ENCODE results near the gene SURF2. TPM values are rescaled to one million over a fixed set of nuclear protein-coding genes. Genes with fewer than 3 reads are reported as not detected.

Gene SURF2
- total RNA-seq, 3 donors from 2014 or later = 8.7 to 15.0 (median 11.4) TPM

- DNase-seq = peak in 1 of 3 donors; percentile 40
- no peak overlapping the region for H3K4me3 ChIP-seq
- no peaks in the 10 kb centered on the region for H3K9me3 ChIP-seq
- H3K4me1 ChIP-seq (ENCODE audit: low read depth) = peaks cover 22% of the 10 kb centered on the region
- no peak for ATAC-seq
- intact Hi-C loops (cut with DNase I, micrococcal nuclease) = no loop called here
- peaks cover 21% of the 10 kb centered on the region for H3K36me3 ChIP-seq (ENCODE audit: low read depth)
- TF ChIP-seq CTCF (IDR thresholded peaks at IDR 0.05) = no peak
These were observed 6.3 kb upstream of the SURF2 start for GRCh38 chr9:133349965-133350616.

DNA sequence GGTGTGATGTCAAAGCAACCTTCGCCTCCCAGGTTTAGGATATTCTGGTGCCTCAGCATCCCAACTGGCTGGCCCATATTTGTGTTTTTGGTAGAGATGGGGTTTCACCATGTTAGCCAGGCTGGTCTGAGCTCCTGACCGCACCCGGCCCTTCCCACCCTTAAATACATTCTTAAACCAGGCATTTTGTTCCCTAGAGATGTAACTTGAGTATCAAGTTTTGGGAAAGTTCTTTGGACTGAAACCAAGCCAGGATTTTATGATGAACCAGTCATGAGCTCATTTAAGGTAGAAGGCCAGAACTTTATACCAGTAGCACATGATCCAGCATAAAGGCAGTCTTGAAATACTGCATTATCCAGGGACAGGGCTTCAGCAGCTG is 4.8 kb upstream of the SURF2 start:
- H3K36me3 ChIP-seq (ENCODE audit: low read depth) = peaks cover 21% of the 10 kb centered on the region

GRCh38 chr9:133351908-133352634 is 4.3 kb upstream of the SURF2 start:
- Histone ChIP-seq H3K4me3 (no peak overlapping the region), H3K36me3 (ENCODE audit: low read depth) (peaks cover 21% of the 10 kb centered on the region), H3K9me3 (no peaks in the 10 kb centered on the region), H3K4me1 (ENCODE audit: low read depth) (peaks cover 25% of the 10 kb centered on the region)
- ATAC-seq (no peak), DNase-seq (peak; percentile 42 to 62 (median 52))
- intact Hi-C loops (cut with DNase I, micrococcal nuclease) = no loop called here
- peak; percentile 23 for TF ChIP-seq CTCF (IDR thresholded peaks at IDR 0.05)

More for the DNA sequence above, 4.8 kb upstream of the SURF2 start:
- H3K4me1 ChIP-seq (ENCODE audit: low read depth) = peaks cover 26% of the 10 kb centered on the region
- DNase-seq (peak in 1 of 3 donors; percentile 16), ATAC-seq (no peak)
- H3K4me3 ChIP-seq = no peak overlapping the region
- TF ChIP-seq CTCF (IDR thresholded peaks at IDR 0.05) = no peak
- H3K9me3 ChIP-seq = no peaks in the 10 kb centered on the region
- intact Hi-C loops (cut with DNase I, micrococcal nuclease) = no loop called here

GRCh38 chr9:133352635-133353340 is 3.6 kb upstream of the SURF2 start:
- peaks cover 21% of the 10 kb centered on the region for H3K36me3 ChIP-seq (ENCODE audit: low read depth)

DNA sequence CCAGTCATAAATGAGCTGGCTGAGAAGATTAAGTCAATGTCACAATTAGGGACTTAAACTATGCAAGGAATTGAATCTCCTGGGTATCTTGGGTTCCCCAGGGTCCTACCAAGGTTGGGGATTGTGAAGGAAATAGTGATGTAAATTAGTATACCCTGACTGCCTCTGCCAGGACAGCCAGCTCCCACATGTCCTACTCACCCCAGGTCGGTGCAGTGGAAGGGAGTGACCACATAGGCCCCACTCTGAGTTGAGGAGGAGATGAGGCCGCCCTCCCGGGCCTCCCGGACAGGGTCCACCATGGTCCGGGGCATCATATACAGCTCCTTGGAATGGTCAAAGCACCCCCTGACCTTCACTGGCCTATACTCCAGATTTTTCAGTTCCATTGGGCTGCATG is 2.8 kb upstream of the SURF2 start:
- Histone ChIP-seq H3K4me3 (no peak overlapping the region), H3K4me1 (ENCODE audit: low read depth) (peaks cover 32% of the 10 kb centered on the region), H3K9me3 (no peaks in the 10 kb centered on the region), H3K36me3 (ENCODE audit: low read depth) (peaks cover 21% of the 10 kb centered on the region)
- no peak for TF ChIP-seq CTCF (IDR thresholded peaks at IDR 0.05)
- ATAC-seq (no peak), DNase-seq (no peak)
- intact Hi-C loops (cut with DNase I, micrococcal nuclease) = no loop called here

More at GRCh38 chr9:133352635-133353340, 3.6 kb upstream of the SURF2 start:
- intact Hi-C loops (cut with DNase I, micrococcal nuclease) = no loop called here
- H3K4me1 ChIP-seq (ENCODE audit: low read depth) = peaks cover 32% of the 10 kb centered on the region
- DNase-seq (peak in 2 of 3 donors; percentile 5 to 26), ATAC-seq (no peak)
- TF ChIP-seq CTCF (IDR thresholded peaks at IDR 0.05) = no peak
- H3K4me3 ChIP-seq = no peak overlapping the region
- no peaks in the 10 kb centered on the region for H3K9me3 ChIP-seq
